HG03064 (cell line): ENCODE results near the gene ITGA7.

Source experiments
- ATAC-seq: cut with Tn5 transposase; IDR thresholded peaks from one replicate; pipeline ENCODE4 v1.9.1; 2021; ENCODE audit warnings: low read depth; ENCODE audit not compliant: unreplicated experiment

Gene ITGA7

GRCh38 chr12:55702861-55703260, 4.8 kb downstream of the ITGA7 start:
- ATAC-seq: no peak

- no peak for ATAC-seq
These were observed 7.3 kb downstream of the ITGA7 start for GRCh38 chr12:55700255-55701018.

GRCh38 chr12:55699471-55700055, 8.1 kb downstream of the ITGA7 start:
- no peak for ATAC-seq

GRCh38 chr12:55698965-55699364, 8.7 kb downstream of the ITGA7 start:
- no peak for ATAC-seq

GRCh38 chr12:55698241-55698955, 9.3 kb downstream of the ITGA7 start:
- no peak for ATAC-seq

- no peak for ATAC-seq
These were observed 10.0 kb downstream of the ITGA7 start for GRCh38 chr12:55697686-55698085.

- no peak for ATAC-seq
These were observed 10.8 kb downstream of the ITGA7 start for GRCh38 chr12:55696796-55697462.

GRCh38 chr12:55696141-55696540, 11.6 kb downstream of the ITGA7 start:
- no peak for ATAC-seq

GRCh38 chr12:55695349-55695748, 12.4 kb downstream of the ITGA7 start:
- no peak for ATAC-seq

GRCh38 chr12:55694651-55695050, 13.1 kb downstream of the ITGA7 start:
- ATAC-seq: no peak

- no peak for ATAC-seq
These were observed 13.6 kb downstream of the ITGA7 start for GRCh38 chr12:55694188-55694515.

GRCh38 chr12:55693323-55694187, 14.1 kb downstream of the ITGA7 start:
- ATAC-seq: no peak

GRCh38 chr12:55692631-55693322, 14.9 kb downstream of the ITGA7 start:
- no peak for ATAC-seq

- no peak for ATAC-seq
These were observed 18.7 kb downstream of the ITGA7 start for GRCh38 chr12:55688716-55689655.

GRCh38 chr12:55687746-55688145, 20.0 kb downstream of the ITGA7 start:
- no peak for ATAC-seq

GRCh38 chr12:55686366-55687010, 21.2 kb downstream of the ITGA7 start:
- no peak for ATAC-seq

GRCh38 chr12:55685671-55686070, 22.0 kb downstream of the ITGA7 start:
- no peak for ATAC-seq

- no peak for ATAC-seq
These were observed 22.8 kb downstream of the ITGA7 start for GRCh38 chr12:55684761-55685370.
